Measurements from ENCODE around the gene KRT13. TPM values are rescaled to one million over a fixed set of nuclear protein-coding genes. Genes with fewer than 3 reads are reported as not detected.

Gene KRT13
- total and polyA plus RNA-seq, 2 of the 4 experiments (the other 2 are of a cell fraction) = 0.18 to 0.56 TPM

DNA sequence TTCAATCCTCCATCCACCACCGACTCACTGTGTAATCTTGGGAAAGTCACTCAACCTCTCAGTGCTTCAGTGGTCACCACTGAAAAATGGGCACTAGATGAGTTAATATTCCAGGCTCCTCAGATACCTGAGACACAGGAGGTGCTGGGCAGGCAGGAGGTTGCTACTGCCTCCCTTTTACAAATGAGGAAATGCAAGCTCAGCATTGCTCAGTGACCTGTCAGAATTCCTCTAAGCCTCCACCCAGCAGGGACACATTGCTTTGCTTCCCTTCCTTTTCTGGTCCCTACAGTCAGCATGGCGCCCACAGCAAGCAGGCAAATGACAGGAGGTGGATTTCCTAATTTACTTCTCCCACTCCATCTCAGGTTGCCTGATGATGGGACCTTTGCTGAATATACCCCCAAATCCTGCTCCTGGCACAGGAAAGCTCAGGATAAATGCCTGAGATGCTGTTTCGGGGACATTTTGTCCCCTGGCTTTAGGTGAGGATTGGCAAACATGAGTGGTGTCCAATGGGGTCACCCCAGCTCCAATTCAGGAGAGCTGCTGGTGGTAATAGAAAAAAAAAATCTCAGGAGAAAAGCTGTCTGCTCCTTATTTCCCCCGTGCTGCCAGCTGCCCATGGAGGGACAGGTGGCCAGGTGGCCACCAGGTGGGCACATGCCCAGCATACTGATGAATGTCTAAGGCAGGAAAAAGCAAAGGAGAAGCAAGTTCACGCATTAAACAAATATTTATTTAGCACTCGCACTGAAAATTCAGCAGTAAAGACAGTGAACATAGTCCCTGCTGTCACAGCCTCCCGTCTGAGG, 5.0 kb upstream of the KRT13 start:
- Histone ChIP-seq H4K91ac (ENCODE audit: insufficient read depth, low read depth, low read length) (no peak overlapping the region; the same call in 1 of the 2 replicates), H3K18ac (ENCODE audit: low read depth, low read length) (no peak overlapping the region), H3K4ac (ENCODE audit: low read depth, low read length) (no peak overlapping the region), H3K27ac (ENCODE audit: insufficient read depth, low read length) (no peak overlapping the region), H3K79me1 (ENCODE audit: low read depth in 1 of 2, low read length in 2 of 2) (no peaks in the 10 kb centered on the region), H3K14ac (replicated peaks; ENCODE audit: low read depth, low read length) (no peak overlapping the region), H3K9me1 (ENCODE audit: insufficient read depth, low read length) (0 out of 2 replicates have a peak, but pooled peaks cover 3% of the 10 kb centered on the region), H2AK9ac (replicated peaks; ENCODE audit: low read depth, low read length, poor library complexity) (no peak overlapping the region), H2BK15ac (ENCODE audit: low read depth, low read length) (no peak overlapping the region), H2BK5ac (ENCODE audit: low read depth, low read length, poor library complexity, severe bottlenecking) (no peak overlapping the region), H2BK20ac (ENCODE audit: low read depth, low read length) (no peak overlapping the region), H3K56ac (ENCODE audit: extremely low read depth, insufficient read depth, low read length) (no peak overlapping the region), H2AK5ac (ENCODE audit: low read depth, low read length) (no peak overlapping the region), H3K9ac (ENCODE audit: low read depth, low read length) (no peak overlapping the region), H3K36me3 (ENCODE audit: control insufficient read depth, insufficient read depth, low read length) (no peaks in the 10 kb centered on the region), H3K9me3 (ENCODE audit: control insufficient read depth, insufficient read depth, low read length) (no peaks in the 10 kb centered on the region), H3K4me3 (ENCODE audit: insufficient read depth, low read depth, low read length) (no peak overlapping the region), H3K27me3 (ENCODE audit: control insufficient read depth, insufficient read depth, low read length) (peaks cover 1% of the 10 kb centered on the region; the same call in 1 of the 2 replicates), H4K5ac (ENCODE audit: low read depth, low read length) (no peak overlapping the region), H3K4me2 (ENCODE audit: low read depth, low read length) (no peak overlapping the region), H4K8ac (ENCODE audit: low read depth in 2 of 2, low read length in 2 of 2) (no peak overlapping the region), H3K4me1 (ENCODE audit: control insufficient read depth, insufficient read depth, low read length) (no peaks in the 10 kb centered on the region), H2AFZ (replicated peaks; ENCODE audit: low read length, poor library complexity) (no peak overlapping the region), H4K20me1 (ENCODE audit: insufficient read depth, low read length) (no peaks in the 10 kb centered on the region), H3K23ac (ENCODE audit: low read depth, low read length) (no peak overlapping the region), H2BK120ac (ENCODE audit: low read depth, low read length) (no peak overlapping the region)
- TF ChIP-seq MAFK (IDR thresholded peaks at IDR 0.05; ENCODE audit: low read depth, low read length) (peak; percentile 87), FOS (IDR thresholded peaks at IDR 0.05; ENCODE audit: low read depth, low read length) (no peak), MAZ (IDR thresholded peaks at IDR 0.05; ENCODE audit: borderline replicate concordance, low read depth, low read length) (no peak), NFE2L2 (IDR thresholded peaks at IDR 0.05; ENCODE audit: low read depth, low read length) (no peak)
- in situ Hi-C loops (cut with MboI; ENCODE audit: low sequenced_read_pairs) (no loop called here), dilution Hi-C loops (cut with HindIII; ENCODE audit: low sequenced_read_pairs, unreplicated experiment) (no loop called here), intact Hi-C loops (cut with micrococcal nuclease) (no loop called here)
- no CpG with 5 or more reads among the region's 7 CpGs for WGBS, 2 experiments (ENCODE audit: extremely low coverage in 2 of 2, insufficient read length in 1 of 2)
- ChIA-PET POLR2A (ENCODE audit: unreplicated experiment) (interaction anchor here (0.6 kb wide), 1 partner anchor 14 kb away, joined by 4 read pairs; no protein-coding TSS in a partner anchor), CTCF (no interaction called here)
- ATAC-seq (ENCODE audit: low read depth) (no peak), DNase-seq (no peak)
- BruUV-seq (replicated peaks) = no TSS peak

Data from IMR-90 (cell line).